Measurements from ENCODE around the gene TBRG1. TPM values are rescaled to one million over a fixed set of nuclear protein-coding genes. Genes with fewer than 3 reads are reported as not detected.

TBRG1 gene, protein sequence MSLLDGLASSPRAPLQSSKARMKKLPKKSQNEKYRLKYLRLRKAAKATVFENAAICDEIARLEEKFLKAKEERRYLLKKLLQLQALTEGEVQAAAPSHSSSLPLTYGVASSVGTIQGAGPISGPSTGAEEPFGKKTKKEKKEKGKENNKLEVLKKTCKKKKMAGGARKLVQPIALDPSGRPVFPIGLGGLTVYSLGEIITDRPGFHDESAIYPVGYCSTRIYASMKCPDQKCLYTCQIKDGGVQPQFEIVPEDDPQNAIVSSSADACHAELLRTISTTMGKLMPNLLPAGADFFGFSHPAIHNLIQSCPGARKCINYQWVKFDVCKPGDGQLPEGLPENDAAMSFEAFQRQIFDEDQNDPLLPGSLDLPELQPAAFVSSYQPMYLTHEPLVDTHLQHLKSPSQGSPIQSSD
- total RNA-seq, result 10 to 100 TPM; 22.7 to 28.6 (median 26.5) TPM
- 17.9 TPM for polyA plus RNA-seq
- long read RNA-seq, donor 1, full-length matches to known transcripts, result 31 of 52 reads
- long read RNA-seq, donor 1, partial matches to known transcripts, result 9 of 52 reads
- long read RNA-seq, donor 1, other reads (novel, unspliced or antisense), result 12 of 52 reads
- long read RNA-seq, donor 2, full-length matches to known transcripts, result 10 of 15 reads
- long read RNA-seq, donor 2, partial matches to known transcripts, result 2 of 15 reads
- long read RNA-seq, donor 2, other reads (novel, unspliced or antisense), result 3 of 15 reads
- long read RNA-seq, donor 3, full-length matches to known transcripts, result 78 of 108 reads
- long read RNA-seq, donor 3, partial matches to known transcripts, result 11 of 108 reads
- long read RNA-seq, donor 3, other reads (novel, unspliced or antisense), result 19 of 108 reads
- long read RNA-seq, donor 4, full-length matches to known transcripts, result 9 of 18 reads
- long read RNA-seq, donor 4, partial matches to known transcripts, result 2 of 18 reads
- long read RNA-seq, donor 4, other reads (novel, unspliced or antisense), result 7 of 18 reads

DNA sequence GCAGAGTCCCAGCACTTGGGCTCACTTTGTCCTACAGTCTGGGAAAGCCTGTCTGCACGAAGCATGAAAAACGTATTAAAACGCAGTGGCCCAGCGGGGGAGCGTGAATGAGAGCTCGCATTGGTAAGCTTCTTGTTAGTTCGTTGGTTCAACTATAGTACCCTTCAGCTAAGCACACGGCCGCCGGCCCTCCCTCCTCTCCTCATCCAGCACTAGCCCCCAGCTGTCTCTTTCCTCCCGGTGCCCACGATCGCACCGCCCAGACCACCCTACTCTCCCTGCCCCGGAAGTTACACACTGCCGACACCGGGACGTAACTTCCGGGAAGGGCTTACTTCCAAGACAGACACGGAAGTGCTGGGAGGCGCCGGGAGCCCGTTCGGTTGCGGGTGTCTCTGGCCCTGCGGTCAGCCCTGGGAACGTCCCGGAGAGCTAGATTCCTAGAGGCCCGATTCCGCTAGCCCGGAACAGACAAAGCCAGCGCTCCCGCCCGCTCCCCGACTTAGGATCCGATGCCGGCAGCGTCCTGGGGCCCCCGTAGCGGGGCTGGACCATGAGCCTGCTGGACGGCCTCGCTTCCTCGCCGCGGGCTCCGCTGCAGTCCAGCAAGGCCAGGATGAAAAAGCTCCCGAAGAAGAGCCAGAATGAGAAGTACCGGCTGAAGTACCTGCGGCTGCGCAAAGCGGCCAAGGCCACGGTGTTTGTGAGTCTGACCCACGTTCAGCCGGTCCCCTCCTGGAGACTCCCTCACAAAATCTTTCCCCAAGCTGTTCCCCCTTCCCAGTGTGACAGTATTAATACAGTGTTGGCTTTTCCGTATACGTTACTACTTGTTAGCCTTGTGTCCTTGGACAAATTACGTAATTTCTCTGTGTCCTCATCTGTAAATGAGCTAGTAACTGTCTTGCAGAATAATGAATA, at the start of gene TBRG1:
TBRG1 (plus strand) TSS at position 334 of the 921 bp plus-strand sequence; CDS start at position 554, 220 bp downstream.
- Histone ChIP-seq H3K27me3 (ENCODE audit: control insufficient read depth, insufficient read depth) (no peaks in the 10 kb centered on the region), H3K4me3 (ENCODE audit: low read length) (peak within 1 kb of the TSS; percentile 92), H3K27ac (ENCODE audit: low read length) (peak within 1 kb of the TSS; percentile 97), H3K9me3 (ENCODE audit: control insufficient read depth, low read length) (no peaks in the 10 kb centered on the region), H3K4me1 (ENCODE audit: control insufficient read depth, insufficient read depth, low read length) (no peaks in the 10 kb centered on the region)
- under 1% methylated on average over 57 of the region's 57 CpGs for WGBS
- ATAC-seq (peak; percentile 99), DNase-seq (peak; percentile 90 to 96 (median 94))
- intact Hi-C loops (cut with DNase I), result no loop called here

DNA sequence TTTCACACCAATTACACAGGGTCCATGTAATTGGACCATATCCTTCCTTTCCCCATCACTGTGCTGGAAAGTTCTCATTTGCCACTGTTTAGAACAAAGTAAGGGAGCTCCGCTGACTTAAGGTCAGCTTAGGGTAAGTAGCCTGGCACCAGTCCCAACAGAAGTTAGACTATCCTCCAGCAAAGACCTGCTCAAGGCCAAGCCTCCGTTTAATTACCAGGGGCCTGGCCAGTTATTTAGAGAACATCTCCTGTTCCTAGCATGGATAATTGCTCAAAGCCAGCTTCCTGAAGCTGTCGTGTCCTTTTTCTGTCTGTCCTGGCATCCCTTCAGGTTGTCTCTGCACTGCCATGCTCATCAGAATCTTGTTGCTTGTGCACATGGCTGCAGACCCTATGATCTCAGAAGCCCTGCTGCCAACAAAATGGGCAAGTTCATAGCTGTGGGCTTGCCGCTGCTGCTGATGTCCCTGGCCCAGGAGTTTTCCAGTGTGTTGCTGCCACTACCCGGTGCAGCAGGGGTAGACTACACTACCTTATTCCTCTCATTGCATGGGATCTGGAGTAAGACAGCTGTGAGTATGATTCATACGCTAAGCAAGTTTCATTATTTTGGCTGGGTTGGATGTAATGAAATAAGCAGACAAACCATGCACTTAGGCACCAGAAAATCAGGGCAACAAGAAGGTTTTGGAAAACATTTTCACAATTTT, 44.8 kb upstream of the TBRG1 start:
- no peaks in the 10 kb centered on the region for H3K4me1 ChIP-seq (ENCODE audit: control insufficient read depth, insufficient read depth, low read length)
- ATAC-seq, result peak; percentile 59 to 72
- WGBS, result 45% methylated on average over 6 of the region's 6 CpGs
- no peak overlapping the region for H3K27ac ChIP-seq (ENCODE audit: low read length)
- DNase-seq, result no peak
- no peak overlapping the region for H3K4me3 ChIP-seq (ENCODE audit: low read length)
- intact Hi-C loops (cut with DNase I), result no loop called here
- H3K27me3 ChIP-seq (ENCODE audit: control insufficient read depth, insufficient read depth), result no peaks in the 10 kb centered on the region
- H3K9me3 ChIP-seq (ENCODE audit: control insufficient read depth, low read length), result no peaks in the 10 kb centered on the region

DNA sequence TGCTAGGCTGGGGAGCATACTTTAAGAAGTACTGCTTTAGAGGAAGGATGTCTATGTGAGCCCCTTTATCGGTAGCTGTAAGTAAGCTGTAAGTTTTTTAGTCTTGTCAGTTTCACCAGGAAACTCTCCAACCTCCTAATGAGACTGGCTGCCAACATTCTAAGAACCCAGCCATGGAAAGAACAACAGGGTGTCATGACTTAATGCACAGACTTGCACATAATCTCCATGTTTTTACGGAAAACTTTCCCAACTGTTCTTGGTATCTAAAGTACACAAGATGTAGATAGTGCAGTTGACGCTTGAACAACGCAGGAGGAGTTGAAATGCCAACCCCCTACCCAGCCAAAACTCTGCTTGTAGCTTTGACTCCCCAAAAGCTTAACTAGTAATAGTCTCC, 43.9 kb upstream of the TBRG1 start:
- Histone ChIP-seq H3K27me3 (ENCODE audit: control insufficient read depth, insufficient read depth) (no peaks in the 10 kb centered on the region), H3K4me3 (ENCODE audit: low read length) (no peak overlapping the region), H3K4me1 (ENCODE audit: control insufficient read depth, insufficient read depth, low read length) (no peaks in the 10 kb centered on the region), H3K27ac (ENCODE audit: low read length) (no peak overlapping the region), H3K9me3 (ENCODE audit: control insufficient read depth, low read length) (no peaks in the 10 kb centered on the region)
- intact Hi-C loops (cut with DNase I), result no loop called here
- DNase-seq (no peak), ATAC-seq (peak; percentile 7 to 71)
- 51% methylated on average over 4 of the region's 4 CpGs for WGBS

DNA sequence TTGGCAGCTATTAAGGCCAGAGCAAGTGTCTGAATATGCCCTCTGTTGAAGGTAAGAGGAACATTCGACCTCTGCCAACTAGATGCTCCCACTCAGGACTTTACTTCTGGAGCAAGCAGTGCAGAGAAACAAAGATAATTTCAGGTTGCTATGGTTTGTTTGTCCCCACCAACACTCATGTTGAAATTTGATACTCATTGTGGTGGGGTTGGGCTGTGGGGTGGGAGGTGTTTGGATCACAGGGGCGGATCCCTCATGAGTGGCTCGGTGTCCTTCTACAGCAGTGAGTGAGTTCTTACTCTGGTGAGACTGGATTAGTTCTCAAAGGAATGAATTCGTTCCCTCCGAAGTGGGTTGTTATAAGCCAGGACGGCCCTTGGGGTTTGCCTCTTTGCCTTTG, 40.8 kb upstream of the TBRG1 start:
- H3K27ac ChIP-seq (ENCODE audit: low read length), result no peak overlapping the region
- no peaks in the 10 kb centered on the region for H3K9me3 ChIP-seq (ENCODE audit: control insufficient read depth, low read length)
- ATAC-seq, result peak; percentile 59 to 83
- intact Hi-C loops (cut with DNase I), result loop anchor here in 1 of 4 donors (5.0 kb wide), 1 partner anchor 170 kb away; no protein-coding TSS in a partner anchor
- no peaks in the 10 kb centered on the region for H3K4me1 ChIP-seq (ENCODE audit: control insufficient read depth, insufficient read depth, low read length)
- WGBS, result 75% methylated on average over 6 of the region's 6 CpGs
- no peak overlapping the region for H3K4me3 ChIP-seq (ENCODE audit: low read length)
- peak in 1 of 3 donors; percentile 25 for DNase-seq
- no peaks in the 10 kb centered on the region for H3K27me3 ChIP-seq (ENCODE audit: control insufficient read depth, insufficient read depth)

DNA sequence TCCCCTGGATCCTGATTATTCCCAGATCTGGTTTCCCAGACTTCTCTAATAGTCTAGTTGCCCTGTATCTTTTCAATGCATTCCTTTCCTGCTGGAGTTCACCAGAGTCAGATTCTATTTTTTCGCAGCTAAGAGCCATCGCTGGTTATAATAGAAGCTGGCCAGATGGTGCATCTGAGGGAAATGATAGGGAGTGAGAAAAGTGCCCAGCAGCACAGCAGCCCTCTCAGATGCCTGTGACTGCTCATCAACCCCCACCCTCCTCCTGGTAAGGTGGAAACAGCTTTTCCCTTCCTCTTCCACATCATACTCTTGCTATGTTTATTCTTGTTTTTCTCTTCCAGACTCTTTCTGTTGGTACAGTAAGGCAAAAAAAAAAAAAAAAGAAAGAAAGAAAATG, 40.1 kb upstream of the TBRG1 start:
- Histone ChIP-seq H3K27me3 (ENCODE audit: control insufficient read depth, insufficient read depth) (no peaks in the 10 kb centered on the region), H3K4me3 (ENCODE audit: low read length) (no peak overlapping the region), H3K27ac (ENCODE audit: low read length) (no peak overlapping the region), H3K9me3 (ENCODE audit: control insufficient read depth, low read length) (no peaks in the 10 kb centered on the region), H3K4me1 (ENCODE audit: control insufficient read depth, insufficient read depth, low read length) (no peaks in the 10 kb centered on the region)
- no peak for DNase-seq
- intact Hi-C loops (cut with DNase I), result loop anchor here in 1 of 4 donors (5.0 kb wide), 1 partner anchor 170 kb away; no protein-coding TSS in a partner anchor
- 65% methylated on average over 2 of the region's 2 CpGs for WGBS
- peak in 1 of 2 donors; percentile 59 for ATAC-seq

DNA sequence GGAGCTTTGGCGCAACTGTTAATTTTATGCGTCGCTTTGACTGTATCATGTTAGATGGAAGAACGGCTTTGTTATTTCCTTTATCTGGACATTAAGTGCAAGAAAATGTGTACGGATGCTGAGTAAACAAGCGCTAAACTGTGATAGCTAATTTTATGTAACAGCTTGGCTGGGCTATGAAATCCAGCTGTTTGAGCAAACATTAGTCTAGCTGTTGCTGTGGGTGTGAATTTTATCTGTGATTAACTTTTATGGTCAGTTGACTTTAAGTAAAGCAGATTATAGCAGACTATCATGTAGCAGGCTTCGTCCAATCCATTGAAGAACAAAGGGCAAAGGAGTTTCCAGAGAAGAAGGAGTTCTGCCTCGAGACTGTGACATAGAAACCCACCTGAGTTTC, 38.9 kb upstream of the TBRG1 start:
- ATAC-seq (no peak), DNase-seq (no peak)
- intact Hi-C loops (cut with DNase I), result loop anchor here in 1 of 4 donors (5.0 kb wide), 1 partner anchor 171 kb away; no protein-coding TSS in a partner anchor
- Histone ChIP-seq H3K27me3 (ENCODE audit: control insufficient read depth, insufficient read depth) (no peaks in the 10 kb centered on the region), H3K9me3 (ENCODE audit: control insufficient read depth, low read length) (no peaks in the 10 kb centered on the region), H3K4me1 (ENCODE audit: control insufficient read depth, insufficient read depth, low read length) (no peaks in the 10 kb centered on the region), H3K4me3 (ENCODE audit: low read length) (no peak overlapping the region), H3K27ac (ENCODE audit: low read length) (no peak overlapping the region)
- WGBS, result 59% methylated on average over 8 of the region's 8 CpGs

DNA sequence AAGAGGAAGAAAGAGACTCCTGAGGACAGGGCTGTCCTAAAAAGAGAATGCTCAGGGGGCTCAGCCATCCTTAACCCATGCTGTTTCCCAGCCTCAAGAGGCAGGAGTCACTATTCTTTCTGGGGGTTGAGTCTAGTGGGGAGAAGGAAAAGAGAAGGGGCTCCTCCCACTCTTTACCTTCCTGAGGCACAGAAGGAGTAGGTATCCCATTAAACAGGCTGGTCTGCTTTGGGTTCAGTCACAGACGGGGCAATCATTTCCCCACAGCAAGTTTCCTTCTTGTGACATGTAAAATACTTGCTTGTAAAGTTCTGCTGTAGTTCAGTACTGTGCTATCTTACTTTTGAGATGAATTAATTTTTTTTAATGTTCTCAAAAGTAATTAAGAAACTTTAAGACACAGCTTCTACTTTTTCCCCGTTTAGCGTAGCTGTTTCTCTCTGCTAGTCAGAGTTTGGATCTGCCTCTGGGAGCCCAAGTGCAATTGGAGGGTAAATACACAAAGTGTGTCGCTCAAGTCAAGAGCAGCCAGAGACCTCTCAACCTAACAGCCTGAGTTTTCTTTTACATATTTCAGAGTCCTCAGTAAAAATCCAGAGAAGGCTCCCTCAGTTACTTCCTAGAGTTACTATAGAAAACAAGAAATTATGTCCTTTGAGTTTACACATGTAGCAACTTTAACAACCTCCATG, 37.8 kb upstream of the TBRG1 start:
- no peak for DNase-seq

DNA sequence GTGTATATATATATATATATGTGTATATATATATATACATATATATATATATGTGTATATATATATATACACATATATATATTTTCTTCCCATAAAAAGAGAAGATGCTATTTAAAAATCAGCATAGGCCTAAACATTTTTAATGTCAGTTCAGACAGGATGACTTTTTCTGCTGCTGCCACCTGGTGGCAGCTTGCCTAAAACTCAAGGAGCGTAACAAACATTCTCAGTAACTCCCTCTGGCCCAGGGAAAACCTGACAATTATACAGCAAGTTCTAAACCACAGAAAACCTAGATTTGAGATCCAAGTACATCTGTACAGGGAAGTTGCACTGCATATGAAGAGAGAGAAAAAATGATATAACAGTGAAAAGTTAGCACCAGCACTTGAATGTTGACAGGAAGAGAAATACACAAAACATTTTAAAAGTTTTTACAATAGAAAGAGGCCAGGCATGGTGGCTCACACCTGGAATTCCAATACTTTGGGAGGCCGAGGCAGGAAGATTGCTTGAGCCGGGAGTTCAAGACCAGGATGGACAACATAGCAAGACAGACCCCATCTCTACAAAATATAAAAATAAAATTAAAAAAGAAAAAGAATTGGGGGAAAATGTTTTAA, 36.3 kb upstream of the TBRG1 start:
- intact Hi-C loops (cut with DNase I), result loop anchor here in 2 of 4 donors (5.0 kb wide), 1 partner anchor 169 kb away; no protein-coding TSS in a partner anchor
- WGBS, result 37% methylated on average over 3 of the region's 3 CpGs
- Histone ChIP-seq H3K27ac (ENCODE audit: low read length) (no peak overlapping the region), H3K4me1 (ENCODE audit: control insufficient read depth, insufficient read depth, low read length) (no peaks in the 10 kb centered on the region), H3K4me3 (ENCODE audit: low read length) (no peak overlapping the region), H3K9me3 (ENCODE audit: control insufficient read depth, low read length) (no peaks in the 10 kb centered on the region), H3K27me3 (ENCODE audit: control insufficient read depth, insufficient read depth) (no peaks in the 10 kb centered on the region)
- DNase-seq (peak; percentile 68 to 89 (median 72)), ATAC-seq (peak in 1 of 2 donors; percentile 58)

More for the DNA sequence above, 37.8 kb upstream of the TBRG1 start:
- WGBS, result 71% methylated on average over 4 of the region's 4 CpGs
- no peaks in the 10 kb centered on the region for H3K4me1 ChIP-seq (ENCODE audit: control insufficient read depth, insufficient read depth, low read length)
- H3K4me3 ChIP-seq (ENCODE audit: low read length), result no peak overlapping the region
- intact Hi-C loops (cut with DNase I), result loop anchor here in 3 of 4 donors (5.0 kb wide), 2 partner anchors 168 to 173 kb away; no protein-coding TSS in a partner anchor
- H3K27me3 ChIP-seq (ENCODE audit: control insufficient read depth, insufficient read depth), result no peaks in the 10 kb centered on the region
- H3K9me3 ChIP-seq (ENCODE audit: control insufficient read depth, low read length), result no peaks in the 10 kb centered on the region
- no peak overlapping the region for H3K27ac ChIP-seq (ENCODE audit: low read length)
- no peak for ATAC-seq

DNA sequence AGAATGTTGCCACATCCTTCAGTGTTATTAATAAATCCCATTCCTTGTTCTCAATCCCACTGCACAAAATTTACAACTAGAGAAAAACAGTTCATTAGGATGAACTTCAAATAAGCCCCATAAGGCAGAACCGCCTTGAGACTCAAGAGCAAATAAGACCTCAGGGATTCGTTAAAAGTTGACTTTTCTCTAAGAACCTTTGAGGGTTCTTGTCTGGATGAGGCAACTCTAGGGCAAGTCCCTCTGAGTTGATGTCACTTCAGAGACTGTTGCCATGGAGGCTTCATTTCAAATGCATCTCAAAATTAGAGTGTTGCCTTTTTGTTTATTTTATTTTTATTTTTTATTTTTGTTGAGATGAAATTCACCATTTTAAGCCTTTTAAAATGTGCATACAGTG, 31.2 kb upstream of the TBRG1 start:
- 78% methylated on average over 2 of the region's 2 CpGs for WGBS
- Histone ChIP-seq H3K27ac (ENCODE audit: low read length) (no peak overlapping the region), H3K4me1 (ENCODE audit: control insufficient read depth, insufficient read depth, low read length) (no peaks in the 10 kb centered on the region), H3K27me3 (ENCODE audit: control insufficient read depth, insufficient read depth) (no peaks in the 10 kb centered on the region), H3K9me3 (ENCODE audit: control insufficient read depth, low read length) (no peaks in the 10 kb centered on the region), H3K4me3 (ENCODE audit: low read length) (no peak overlapping the region)
- intact Hi-C loops (cut with DNase I), result no loop called here
- ATAC-seq, result no peak
- DNase-seq, result no peak
